ENCODE data around the gene PIP5K1B. TPM values are rescaled to one million over a fixed set of nuclear protein-coding genes. Genes with fewer than 3 reads are reported as not detected.

The PIP5K1B gene
- polyA plus RNA-seq, 1 donor (not counting 4 experiments of a cell fraction or from before 2014, with no cell fraction given): not detected

- FAIRE-seq (no peak), DNase-seq (ENCODE audit: low read depth, low spot score) (no peak)
- no peak overlapping the region for H3K27ac ChIP-seq (ENCODE audit: control insufficient read depth, insufficient read depth, low read length)
- no peak overlapping the region for H3K4me2 ChIP-seq (ENCODE audit: control insufficient read depth, extremely low read depth, insufficient read depth, low read depth, low read length)
- H3K9me3 ChIP-seq (ENCODE audit: control insufficient read depth, low read depth, low read length): no peaks in the 10 kb centered on the region
- H3K27me3 ChIP-seq (ENCODE audit: control insufficient read depth, extremely low read depth, insufficient read depth, low read length): no peaks in the 10 kb centered on the region
- dilution Hi-C loops (cut with MboI; ENCODE audit: extremely low pct_ligation_motif_present, low sequenced_read_pairs): no loop called here
- no peak overlapping the region for H3K9ac ChIP-seq (ENCODE audit: control insufficient read depth, extremely low read depth, insufficient read depth, low read length)
- no peak overlapping the region for H3K4me3 ChIP-seq (ENCODE audit: control insufficient read depth in 2 of 3, extremely low read depth in 1 of 3, insufficient read depth in 2 of 3, low read depth in 1 of 3, low read length in 3 of 3)
- no peaks in the 10 kb centered on the region for H3K4me1 ChIP-seq (ENCODE audit: control insufficient read depth, extremely low read depth, insufficient read depth, low read length)
- TF ChIP-seq CTCF (optimal IDR thresholded peaks at IDR 0.05 in 1 of 3, IDR thresholded peaks at IDR 0.05 in 1 of 3, conservative IDR thresholded peaks at IDR 0.05 in 1 of 3; ENCODE audit: extremely low read depth in 1 of 3, insufficient read depth in 2 of 3, low read length in 3 of 3) (no peak), EZH2 (IDR thresholded peaks at IDR 0.05; ENCODE audit: low read length) (no peak)
- H3K36me3 ChIP-seq (ENCODE audit: control insufficient read depth in 2 of 2, extremely low read depth in 1 of 2, insufficient read depth in 2 of 2, low read length in 2 of 2): no peaks in the 10 kb centered on the region
- H3K79me2 ChIP-seq (ENCODE audit: control insufficient read depth, insufficient read depth, low read length): no peaks in the 10 kb centered on the region
- H2AFZ ChIP-seq (ENCODE audit: control insufficient read depth, low read length): no peak overlapping the region
- H4K20me1 ChIP-seq (ENCODE audit: control insufficient read depth, extremely low read depth, insufficient read depth, low read length): no peaks in the 10 kb centered on the region
- H3K9me1 ChIP-seq (ENCODE audit: control insufficient read depth, extremely low read depth, insufficient read depth, low read length): no peaks in the 10 kb centered on the region
Observed at GRCh38 chr9:68842568-68842967, 137.5 kb downstream of the PIP5K1B start.

- Histone ChIP-seq H3K9ac (ENCODE audit: control insufficient read depth, extremely low read depth, insufficient read depth, low read length) (no peak overlapping the region), H3K9me3 (ENCODE audit: control insufficient read depth, low read depth, low read length) (no peaks in the 10 kb centered on the region), H3K9me1 (ENCODE audit: control insufficient read depth, extremely low read depth, insufficient read depth, low read length) (no peaks in the 10 kb centered on the region), H3K4me2 (ENCODE audit: control insufficient read depth, extremely low read depth, insufficient read depth, low read depth, low read length) (no peak overlapping the region), H4K20me1 (ENCODE audit: control insufficient read depth, extremely low read depth, insufficient read depth, low read length) (no peaks in the 10 kb centered on the region), H3K4me1 (ENCODE audit: control insufficient read depth, extremely low read depth, insufficient read depth, low read length) (no peaks in the 10 kb centered on the region), H3K36me3 (ENCODE audit: control insufficient read depth in 2 of 2, extremely low read depth in 1 of 2, insufficient read depth in 2 of 2, low read length in 2 of 2) (no peaks in the 10 kb centered on the region), H3K27me3 (ENCODE audit: control insufficient read depth, extremely low read depth, insufficient read depth, low read length) (no peaks in the 10 kb centered on the region), H3K4me3 (ENCODE audit: control insufficient read depth in 2 of 3, extremely low read depth in 1 of 3, insufficient read depth in 2 of 3, low read depth in 1 of 3, low read length in 3 of 3) (no peak overlapping the region), H3K79me2 (ENCODE audit: control insufficient read depth, insufficient read depth, low read length) (no peaks in the 10 kb centered on the region), H2AFZ (ENCODE audit: control insufficient read depth, low read length) (no peak overlapping the region), H3K27ac (ENCODE audit: control insufficient read depth, insufficient read depth, low read length) (no peak overlapping the region)
- DNase-seq (ENCODE audit: low read depth, low spot score): no peak
- dilution Hi-C loops (cut with MboI; ENCODE audit: extremely low pct_ligation_motif_present, low sequenced_read_pairs): no loop called here
- FAIRE-seq: no peak
- TF ChIP-seq EZH2 (IDR thresholded peaks at IDR 0.05; ENCODE audit: low read length) (no peak), CTCF (optimal IDR thresholded peaks at IDR 0.05 in 1 of 3, IDR thresholded peaks at IDR 0.05 in 1 of 3, conservative IDR thresholded peaks at IDR 0.05 in 1 of 3; ENCODE audit: extremely low read depth in 1 of 3, insufficient read depth in 2 of 3, low read length in 3 of 3) (no peak)
Observed at GRCh38 chr9:68843239-68843638, 138.2 kb downstream of the PIP5K1B start.
